ENCODE data around the gene NAB2. TPM values are rescaled to one million over a fixed set of nuclear protein-coding genes. Genes with fewer than 3 reads are reported as not detected.

NAB2 gene
- total RNA-seq, 1 experiment from 2014 or later, result 30.6 TPM

- Mint-ChIP-seq H3K4me3 (ENCODE audit: unreplicated experiment) (no peak overlapping the region), H3K27me3 (ENCODE audit: insufficient read depth, unreplicated experiment) (no peaks in the 10 kb centered on the region), H3K9me3 (ENCODE audit: unreplicated experiment) (no peaks in the 10 kb centered on the region), H3K4me1 (ENCODE audit: insufficient read depth, unreplicated experiment) (peaks cover 40% of the 10 kb centered on the region), H3K27ac (ENCODE audit: low read depth, unreplicated experiment) (peak overlapping the region; percentile 16), H3K36me3 (ENCODE audit: insufficient read depth, unreplicated experiment) (peaks cover 5% of the 10 kb centered on the region)
- intact Hi-C loops (cut with micrococcal nuclease), result no loop called here
- DNase-seq (ENCODE audit: unreplicated experiment), result no peak
- no peak for TF ChIP-seq CTCF (IDR thresholded peaks at IDR 0.05; ENCODE audit: unreplicated experiment)
- ChIA-PET POLR2A (interaction anchor here (0.6 to 2.3 kb wide), 5 partner anchors 18 to 35 kb away, joined by 3 to 12 read pairs (median 4); no protein-coding TSS in a partner anchor), CTCF (interaction anchor here (0.6 to 19.4 kb wide), 4 partner anchors 10 to 489 kb away, joined by 3 to 530 read pairs (median 4); no protein-coding TSS in a partner anchor)
- no TSS peak for BruUV-seq (replicated peaks)
These were observed 43.2 kb downstream of the NAB2 start for GRCh38 chr12:57131896-57132744.

GRCh38 chr12:57133013-57133569 is 44.2 kb downstream of the NAB2 start:
- DNase-seq (ENCODE audit: unreplicated experiment), result no peak
- Mint-ChIP-seq H3K4me3 (ENCODE audit: unreplicated experiment) (no peak overlapping the region), H3K4me1 (ENCODE audit: insufficient read depth, unreplicated experiment) (peaks cover 38% of the 10 kb centered on the region), H3K27me3 (ENCODE audit: insufficient read depth, unreplicated experiment) (no peaks in the 10 kb centered on the region), H3K9me3 (ENCODE audit: unreplicated experiment) (no peaks in the 10 kb centered on the region), H3K27ac (ENCODE audit: low read depth, unreplicated experiment) (peak overlapping the region; percentile 71), H3K36me3 (ENCODE audit: insufficient read depth, unreplicated experiment) (peaks cover 5% of the 10 kb centered on the region)
- no TSS peak for BruUV-seq (replicated peaks)
- intact Hi-C loops (cut with micrococcal nuclease), result no loop called here
- no peak for TF ChIP-seq CTCF (IDR thresholded peaks at IDR 0.05; ENCODE audit: unreplicated experiment)
- ChIA-PET CTCF (interaction anchor here (0.6 to 19.4 kb wide), 4 partner anchors 11 to 81 kb away, joined by 4 to 530 read pairs (median 4); no protein-coding TSS in a partner anchor), POLR2A (interaction anchor here (0.7 to 1.4 kb wide), 2 partner anchors 17 to 23 kb away, joined by 3 to 5 read pairs; no protein-coding TSS in a partner anchor)

- Mint-ChIP-seq H3K27ac (ENCODE audit: low read depth, unreplicated experiment) (peak overlapping the region; percentile 71), H3K9me3 (ENCODE audit: unreplicated experiment) (no peaks in the 10 kb centered on the region), H3K36me3 (ENCODE audit: insufficient read depth, unreplicated experiment) (peaks cover 5% of the 10 kb centered on the region), H3K27me3 (ENCODE audit: insufficient read depth, unreplicated experiment) (no peaks in the 10 kb centered on the region), H3K4me3 (ENCODE audit: unreplicated experiment) (no peak overlapping the region), H3K4me1 (ENCODE audit: insufficient read depth, unreplicated experiment) (peaks cover 43% of the 10 kb centered on the region)
- intact Hi-C loops (cut with micrococcal nuclease), result no loop called here
- no peak for DNase-seq (ENCODE audit: unreplicated experiment)
- TF ChIP-seq CTCF (IDR thresholded peaks at IDR 0.05; ENCODE audit: unreplicated experiment), result no peak
- ChIA-PET CTCF (interaction anchor here (19.4 kb wide), 1 partner anchor 44 kb away, joined by 530 read pairs; no protein-coding TSS in a partner anchor), POLR2A (no interaction called here)
- BruUV-seq (replicated peaks), result no TSS peak
These were observed 45.0 kb downstream of the NAB2 start for GRCh38 chr12:57133916-57134315.

- ChIA-PET CTCF (interaction anchor here (0.6 to 0.9 kb wide), 2 partner anchors 41 to 74 kb away, joined by 3 to 4 read pairs; no protein-coding TSS in a partner anchor), POLR2A (interaction anchor here (0.6 to 1.3 kb wide), 2 partner anchors 11 to 41 kb away, joined by 4 read pairs; no protein-coding TSS in a partner anchor)
- BruUV-seq (replicated peaks), result no TSS peak
- Mint-ChIP-seq H3K27ac (ENCODE audit: low read depth, unreplicated experiment) (peak overlapping the region; percentile 50), H3K27me3 (ENCODE audit: insufficient read depth, unreplicated experiment) (no peaks in the 10 kb centered on the region), H3K36me3 (ENCODE audit: insufficient read depth, unreplicated experiment) (peaks cover 13% of the 10 kb centered on the region), H3K9me3 (ENCODE audit: unreplicated experiment) (no peaks in the 10 kb centered on the region), H3K4me1 (ENCODE audit: insufficient read depth, unreplicated experiment) (peaks cover 40% of the 10 kb centered on the region), H3K4me3 (ENCODE audit: unreplicated experiment) (no peak overlapping the region)
- intact Hi-C loops (cut with micrococcal nuclease), result no loop called here
- no peak for TF ChIP-seq CTCF (IDR thresholded peaks at IDR 0.05; ENCODE audit: unreplicated experiment)
- DNase-seq (ENCODE audit: unreplicated experiment), result no peak
These were observed 46.0 kb downstream of the NAB2 start for GRCh38 chr12:57134949-57135348.
